ENCODE measurements around the gene CCDC188.

CCDC188 gene

DNA sequence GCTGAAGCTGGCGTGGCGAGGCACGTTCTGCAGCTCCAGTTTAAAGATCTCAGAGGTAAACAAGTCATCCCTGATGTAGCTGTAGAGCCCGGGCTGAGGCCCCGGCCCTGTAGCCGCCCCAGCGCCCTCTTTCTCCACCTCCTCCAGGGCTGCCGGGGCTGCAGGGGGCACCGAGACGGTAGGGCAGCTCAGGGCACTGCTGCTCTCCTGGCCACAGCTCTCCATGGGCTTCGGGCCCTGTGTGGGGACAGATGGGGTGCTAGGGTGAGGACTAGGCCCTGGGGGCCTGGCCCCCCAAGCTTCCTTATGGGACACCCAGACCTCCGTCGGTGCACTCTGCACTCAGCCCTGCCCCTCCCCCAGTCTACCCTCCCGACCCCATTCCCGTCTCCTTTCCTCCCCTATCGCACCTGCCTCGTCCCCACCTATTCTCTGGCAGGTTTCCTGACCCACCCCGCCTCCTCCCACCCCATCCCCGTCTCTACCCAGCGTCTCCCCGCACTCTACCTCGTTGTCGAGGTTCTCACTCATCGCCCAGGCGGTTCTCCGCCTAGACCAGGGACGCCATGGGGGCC is 34.4 kb downstream of the CCDC188 start:
- DNase-seq = no peak

DNA sequence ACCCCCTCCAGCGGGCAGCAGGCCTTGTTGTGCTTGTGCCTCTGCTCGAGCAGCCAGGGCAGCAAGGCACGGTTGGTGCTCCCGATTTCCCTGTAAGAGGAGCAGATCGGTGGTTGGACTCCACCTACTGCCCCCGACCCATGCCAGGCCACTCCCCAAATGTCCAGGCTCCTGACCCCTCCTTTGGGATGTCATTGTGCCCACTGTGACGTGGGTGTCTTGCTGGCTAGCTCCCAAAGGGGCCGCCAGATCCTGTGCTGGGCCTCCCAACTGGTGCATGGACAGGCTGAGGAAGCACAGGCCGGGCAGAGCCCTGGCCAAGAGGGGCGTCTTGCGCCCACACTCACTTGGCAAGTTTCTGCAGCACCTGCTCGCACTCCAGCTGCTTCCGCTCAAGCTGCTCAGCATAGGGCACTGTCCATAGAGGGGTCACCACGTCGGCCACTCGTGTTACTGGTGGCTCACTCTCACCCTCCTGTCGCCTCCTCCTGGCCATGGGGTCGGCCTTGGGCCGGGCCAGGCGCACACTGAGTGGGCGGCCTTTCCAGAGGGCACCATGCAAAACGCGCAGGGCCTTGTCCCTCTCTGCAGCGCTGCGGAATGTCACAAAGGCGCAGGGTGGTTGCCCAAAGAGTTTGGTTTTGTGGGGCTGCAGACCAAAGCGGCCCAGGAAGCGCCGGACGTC is 35.0 kb downstream of the CCDC188 start, which contains the start of gene RANBP1:
Gene RANBP1 (plus strand): TSS at position 414 of the 685 bp plus-strand sequence. CDS start 81 bp downstream, at position 495.
- no peak for DNase-seq

DNA sequence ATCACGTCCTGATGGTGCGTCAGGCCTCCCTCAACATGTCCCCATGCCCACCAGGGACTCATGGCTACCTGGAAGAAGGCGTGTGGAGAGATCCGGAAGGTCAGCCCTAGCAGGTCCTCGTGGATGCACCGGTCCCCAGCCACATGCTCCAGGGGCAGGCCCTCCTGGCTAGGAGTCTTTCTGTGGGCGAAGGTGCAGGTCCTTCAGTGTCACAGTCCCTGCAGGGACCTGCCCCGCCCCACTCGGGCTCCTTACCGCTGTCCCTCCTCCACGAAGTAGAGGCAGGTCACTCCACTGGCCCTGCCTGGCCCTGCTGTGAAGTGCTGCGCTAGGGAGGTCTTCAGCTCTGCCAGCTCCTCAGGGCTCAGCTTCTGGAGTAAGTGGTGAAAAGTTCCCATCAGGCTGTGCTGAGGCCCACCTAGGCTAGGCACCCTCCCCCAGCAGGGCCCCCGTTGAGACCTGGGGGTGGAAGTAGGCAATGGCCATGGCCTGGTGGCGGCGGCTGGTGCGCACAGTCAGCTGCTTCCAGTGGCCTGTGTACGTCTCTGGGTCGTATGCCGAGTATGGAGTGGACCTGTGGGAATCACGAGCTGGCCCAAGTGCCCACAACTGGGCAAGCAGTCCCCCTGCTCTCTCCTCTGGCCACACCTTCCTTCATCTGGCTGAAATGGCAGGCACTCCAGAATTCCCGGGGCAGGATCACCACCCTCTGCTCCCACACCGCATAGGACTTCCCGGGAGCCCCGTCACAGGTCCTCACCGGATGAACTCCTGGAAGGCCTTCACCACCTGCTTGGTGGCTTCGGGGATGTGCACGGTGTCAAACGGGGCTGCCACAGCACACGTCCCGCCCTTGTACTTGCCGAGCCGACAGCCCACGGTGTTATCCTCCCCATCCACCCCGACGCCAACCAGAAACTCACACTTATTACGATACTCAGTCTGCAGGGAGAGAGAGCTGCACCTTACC is 36.1 kb downstream of the CCDC188 start:
- DNase-seq = no peak

DNA sequence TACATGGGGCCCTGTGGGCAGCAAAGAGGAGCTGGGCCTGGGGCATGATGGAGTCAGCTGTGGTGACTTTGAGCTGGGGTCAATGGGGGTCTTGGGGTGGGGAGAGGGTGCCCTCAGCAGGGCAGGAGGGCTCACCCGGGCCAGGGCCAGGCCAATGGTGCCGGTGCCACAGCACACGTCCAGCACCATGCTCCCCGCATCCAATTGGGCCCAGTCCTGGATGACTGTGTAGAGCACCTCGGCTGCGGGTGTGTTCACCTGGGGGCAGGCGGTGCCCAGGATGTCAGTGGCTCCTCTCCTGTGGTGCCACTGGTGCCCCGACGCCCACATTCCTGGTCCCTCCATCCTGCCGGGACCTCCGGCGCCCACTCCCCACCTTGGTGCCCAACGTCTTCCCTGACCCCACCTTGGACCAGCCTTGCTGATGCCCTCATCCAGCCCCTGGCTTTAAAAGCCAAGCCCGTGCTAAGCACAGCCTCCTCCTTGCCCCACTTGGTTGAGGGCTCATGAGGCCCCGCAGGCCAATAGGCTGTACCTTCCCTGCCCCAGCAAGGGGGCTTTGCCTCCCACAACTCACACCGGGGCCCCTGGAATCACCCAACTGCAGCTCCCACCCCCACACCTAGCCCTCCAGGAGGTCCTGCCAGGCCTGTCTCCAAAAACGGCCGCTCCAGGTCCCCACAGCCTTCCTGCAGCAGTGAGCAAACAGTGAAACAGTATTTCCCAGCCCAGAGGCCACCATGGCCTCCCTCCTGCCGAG is 37.1 kb downstream of the CCDC188 start:
- no peak for DNase-seq

DNA sequence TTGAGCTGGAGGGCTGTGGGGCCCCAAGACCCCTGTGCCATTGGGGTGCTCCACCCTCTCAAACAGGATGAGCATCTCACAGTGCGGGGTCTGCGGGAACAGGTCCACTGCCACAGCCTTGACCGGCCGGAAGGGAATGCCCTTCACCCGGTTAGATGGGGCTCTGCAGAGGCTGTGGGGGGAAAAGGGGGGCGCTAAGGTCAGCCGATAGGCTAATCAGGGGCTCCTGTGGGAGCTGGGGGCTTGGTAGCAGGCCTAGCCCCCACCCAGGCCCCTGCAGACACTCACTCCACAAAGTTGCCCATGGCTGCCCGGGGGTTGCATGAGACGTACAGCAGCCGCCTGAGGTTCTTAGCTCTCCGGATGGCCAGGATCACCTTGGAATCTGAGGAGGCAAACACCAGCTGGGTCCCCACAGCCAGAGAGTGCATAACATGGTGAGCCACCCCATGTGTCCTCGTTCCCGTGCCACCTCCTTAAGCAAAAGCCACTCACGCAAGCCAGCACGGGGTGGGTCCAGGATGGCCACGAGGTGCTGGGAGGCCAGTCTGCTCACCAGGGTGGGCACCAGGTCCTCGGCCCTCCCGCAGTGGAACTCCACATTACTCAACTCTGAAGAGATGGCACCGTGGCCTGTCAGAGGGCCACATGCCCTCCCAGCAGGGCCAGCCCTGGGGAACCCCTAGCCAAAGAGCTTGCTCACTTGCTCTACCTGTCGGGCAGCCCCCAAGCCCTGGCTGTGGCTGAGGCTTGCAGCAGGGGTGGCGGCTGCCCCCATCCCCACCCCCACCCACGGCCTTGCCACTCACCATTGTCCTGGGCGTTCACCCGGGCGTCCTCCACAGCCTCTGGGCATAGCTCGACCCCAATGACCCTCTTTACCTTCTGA is 38.0 kb downstream of the CCDC188 start:
- DNase-seq = no peak

DNA sequence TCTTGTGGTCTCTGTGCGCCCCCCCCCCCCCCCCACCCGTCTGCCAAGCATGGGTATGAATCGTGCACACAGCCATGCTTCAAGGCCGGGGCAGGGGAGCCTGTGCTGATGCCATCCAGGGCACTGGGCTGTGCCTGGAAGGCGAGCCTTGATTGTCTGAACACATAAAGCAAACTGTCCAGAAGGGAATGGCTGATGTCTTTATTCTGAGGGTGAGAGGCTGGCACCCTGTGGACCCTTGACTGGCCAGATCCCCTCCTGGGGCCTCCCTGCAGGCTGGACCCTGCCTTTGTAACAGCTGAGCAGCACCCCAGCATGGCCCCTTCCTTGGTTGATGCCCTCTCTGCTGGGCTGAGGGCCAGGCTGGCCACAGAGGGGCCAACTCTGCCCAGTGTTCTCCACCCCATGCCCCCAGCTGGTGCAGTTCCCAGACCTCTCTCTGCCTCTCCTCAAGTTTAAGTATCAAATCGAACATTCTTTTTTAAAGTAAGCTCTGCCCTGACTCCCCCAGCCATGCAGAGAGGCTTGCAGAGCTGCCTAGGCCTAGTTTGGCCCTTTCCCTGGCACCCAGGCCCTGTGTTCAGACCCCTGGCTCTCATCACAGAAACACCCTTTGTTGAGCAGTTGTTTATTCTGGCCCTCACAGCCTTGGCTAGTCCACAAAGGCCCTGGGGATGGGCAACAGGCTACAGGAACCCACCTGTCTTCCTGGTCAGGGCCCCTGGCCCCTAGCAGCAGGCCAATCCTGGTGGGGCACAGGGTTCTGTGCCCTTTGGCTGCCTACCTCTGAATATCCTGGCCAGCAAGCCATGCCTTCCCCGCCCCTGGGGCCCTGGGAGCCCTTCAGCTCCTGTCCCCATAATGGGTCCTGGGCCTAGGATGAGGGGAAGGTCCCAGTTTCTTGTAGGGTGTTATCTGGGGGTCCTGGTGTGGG is 38.9 kb downstream of the CCDC188 start:
- DNase-seq = no peak

DNA sequence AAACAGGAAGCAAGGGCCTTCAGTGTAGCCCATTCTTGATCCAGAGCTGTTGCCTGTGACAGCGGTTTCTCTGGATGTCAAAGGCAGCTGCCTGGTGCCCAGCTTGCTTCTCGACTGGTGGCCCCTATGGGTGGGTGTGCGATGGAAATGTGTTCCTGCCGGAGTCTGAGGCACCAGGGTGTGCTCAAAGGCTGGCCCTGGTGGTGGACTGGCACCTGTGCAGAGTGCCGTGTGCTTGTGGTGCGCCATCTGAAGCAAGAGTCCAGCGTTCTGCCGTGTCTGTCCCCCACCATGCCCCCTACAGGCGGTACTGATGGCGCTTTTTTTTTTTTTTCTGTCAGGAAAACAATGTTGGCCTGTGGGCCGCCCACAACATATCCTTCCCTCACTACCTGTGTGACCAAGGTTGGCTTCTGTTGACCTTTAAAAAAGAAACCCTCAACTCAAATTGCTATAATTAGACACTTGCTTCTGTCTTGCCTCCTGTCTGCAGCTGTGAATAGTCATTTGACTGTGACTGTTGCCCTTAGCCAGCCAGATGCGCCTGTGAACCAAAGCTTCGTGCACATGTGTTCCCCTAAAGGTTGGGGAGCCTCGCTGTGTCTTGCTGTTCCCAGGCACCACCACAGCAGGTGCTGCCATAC is 39.7 kb downstream of the CCDC188 start:
- no peak for DNase-seq

DNA sequence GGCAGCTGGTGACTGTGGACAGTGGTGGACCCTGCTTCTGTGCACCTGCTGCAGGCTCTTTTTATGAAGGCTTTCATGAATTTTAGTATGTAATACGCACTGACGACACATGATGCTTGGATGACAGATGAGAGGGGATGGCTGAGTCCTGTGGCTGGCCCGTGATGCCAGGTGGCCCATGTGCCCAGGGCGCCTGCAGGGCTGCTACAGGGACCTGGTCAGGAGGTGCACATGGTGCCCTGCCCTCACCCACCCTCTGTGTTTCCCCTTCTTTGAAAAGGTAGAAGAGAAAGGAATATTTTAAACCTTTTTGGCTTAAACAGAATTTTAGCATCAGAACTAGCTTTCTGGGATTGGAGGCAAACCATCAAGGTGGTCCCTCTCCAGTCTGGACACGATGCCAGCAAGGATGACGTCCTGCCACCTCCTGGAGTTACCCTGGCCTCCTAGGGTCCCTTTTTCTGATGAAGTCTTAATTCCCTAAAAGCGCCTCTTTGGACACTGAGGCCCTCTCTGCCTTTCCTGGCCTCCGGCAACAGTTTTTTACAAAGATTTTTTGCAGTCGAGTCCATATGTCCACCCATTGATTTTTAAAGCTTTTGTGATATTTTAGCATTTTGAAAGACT is 40.4 kb downstream of the CCDC188 start:
- no peak for DNase-seq

DNA sequence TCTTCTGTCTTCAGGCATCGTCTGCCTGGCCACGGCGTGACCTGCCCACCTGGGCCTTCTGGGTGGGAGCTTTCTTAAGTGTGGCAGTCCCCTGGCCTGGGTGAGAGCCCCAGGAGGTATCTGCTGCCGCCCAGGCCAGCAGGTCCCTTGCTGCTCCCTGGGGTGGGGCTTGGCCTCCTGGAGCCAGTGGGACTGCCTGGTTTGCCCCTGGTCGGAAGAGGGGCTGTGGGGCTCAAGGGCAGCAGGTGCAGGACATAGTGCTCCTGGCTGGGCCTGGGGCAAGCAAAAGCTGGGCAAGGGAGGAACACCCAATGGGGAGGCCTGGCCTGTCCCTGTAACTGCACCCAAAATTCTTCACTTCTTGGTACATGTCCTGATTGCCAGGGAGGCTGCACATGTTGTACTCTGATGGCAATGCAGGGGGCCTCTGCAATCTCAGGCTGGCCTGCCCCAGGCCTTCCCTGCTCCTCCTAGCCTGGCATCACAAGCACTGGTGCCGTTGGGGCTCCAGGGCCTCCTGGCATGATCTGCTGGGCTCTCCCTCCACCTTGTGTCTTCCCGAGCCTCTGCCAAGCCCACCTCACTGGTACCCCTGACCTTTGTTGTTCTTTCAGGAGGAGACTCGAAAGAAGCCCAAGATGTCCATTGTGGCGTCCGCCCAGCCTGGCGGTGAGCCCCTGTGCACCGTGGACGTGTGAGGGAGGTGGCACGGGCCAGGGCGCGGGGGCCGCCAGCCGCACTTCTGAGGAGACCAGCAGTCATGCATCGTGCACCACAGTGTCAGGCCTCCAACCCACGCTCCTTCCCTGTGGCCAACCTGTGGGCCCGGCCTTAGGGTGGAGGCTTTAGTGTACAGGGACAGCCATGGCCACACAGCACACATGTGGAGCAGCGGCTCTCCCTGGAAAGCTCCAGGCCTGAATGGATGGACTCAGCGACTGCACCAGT is 41.2 kb downstream of the CCDC188 start:
- DNase-seq = no peak

DNA sequence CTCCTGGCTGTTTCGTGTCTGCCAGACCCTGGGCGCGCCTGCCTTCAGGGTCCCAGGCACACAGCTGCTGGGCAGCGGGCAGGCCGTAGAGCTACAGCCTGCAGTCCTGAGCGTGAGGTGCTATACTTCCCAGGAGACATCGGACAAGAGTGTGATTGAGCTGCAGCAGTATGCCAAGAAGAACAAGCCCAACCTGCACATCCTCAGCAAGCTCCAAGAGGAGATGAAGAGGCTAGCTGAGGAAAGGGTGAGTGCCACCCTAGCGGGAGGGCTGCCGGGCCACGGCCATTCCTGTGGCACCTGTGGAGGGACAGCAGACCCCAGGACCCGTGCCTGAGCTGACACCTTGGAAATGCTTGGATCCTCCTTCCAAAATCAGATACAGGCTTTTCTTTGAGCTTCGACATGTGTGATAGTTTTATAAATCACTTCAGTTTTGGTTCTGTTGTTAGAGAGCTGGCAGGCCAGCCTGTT is 42.1 kb downstream of the CCDC188 start:
- DNase-seq = no peak

DNA sequence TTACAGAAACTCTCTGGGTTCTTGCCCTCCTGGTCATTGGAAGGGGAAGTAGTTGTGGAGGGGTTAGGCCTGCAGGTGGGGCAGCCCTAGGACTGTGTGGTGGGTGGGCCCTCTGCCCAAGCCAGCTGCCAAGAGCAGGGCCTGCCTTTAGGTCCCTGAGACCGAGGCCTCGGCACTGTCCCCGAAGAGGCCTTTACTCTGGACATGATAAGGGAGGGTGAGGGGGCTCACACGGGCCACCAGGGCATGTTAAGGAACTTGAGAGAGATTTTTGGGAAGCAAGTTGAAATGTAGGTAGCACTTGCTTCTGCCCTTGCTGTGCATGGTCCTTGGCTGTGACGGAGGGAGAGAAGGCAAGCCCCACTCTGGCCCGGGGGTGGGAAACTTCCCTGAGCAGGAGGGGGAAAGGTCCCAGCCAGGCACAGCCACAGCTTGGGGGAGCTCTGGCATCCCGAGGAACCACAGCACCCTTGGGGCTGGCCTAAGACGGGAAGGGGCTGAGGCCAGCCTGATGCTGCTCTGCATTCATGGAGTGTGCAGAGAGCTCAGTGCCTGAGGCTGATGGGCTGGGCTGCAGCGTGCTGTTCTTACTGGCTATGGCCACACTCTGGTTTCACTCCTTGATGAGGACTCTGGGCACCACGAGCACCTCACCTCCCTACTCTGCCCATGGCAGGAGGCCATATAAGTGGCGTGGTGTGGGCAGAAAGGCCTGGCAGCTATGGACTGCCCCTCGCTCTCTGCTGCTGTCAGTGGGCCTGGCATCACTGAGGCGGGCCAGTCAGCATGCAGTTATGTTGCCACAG is 42.7 kb downstream of the CCDC188 start:
- DNase-seq = no peak

DNA sequence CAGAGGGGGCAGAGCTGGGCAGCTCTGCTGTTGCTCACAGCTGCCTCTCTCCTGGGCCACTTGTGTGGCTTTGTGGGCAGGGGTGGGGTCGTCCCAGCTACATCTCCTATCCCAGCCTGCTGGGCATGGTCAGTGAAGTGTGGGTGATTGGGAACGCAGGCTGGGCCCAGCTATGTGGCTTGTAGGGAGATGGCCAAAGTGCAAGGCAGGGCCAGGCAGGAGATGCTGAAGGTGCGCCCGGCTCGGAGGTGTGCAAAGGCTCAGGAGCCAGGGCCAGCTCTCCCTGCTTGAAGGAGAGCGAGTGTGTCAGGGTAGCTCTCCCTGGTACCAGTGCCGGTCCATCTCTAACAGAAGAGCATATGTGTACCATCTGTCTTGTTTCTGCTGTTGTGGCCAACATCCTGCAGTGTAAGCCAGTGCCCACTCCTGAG is 43.4 kb downstream of the CCDC188 start:
- DNase-seq = no peak

DNA sequence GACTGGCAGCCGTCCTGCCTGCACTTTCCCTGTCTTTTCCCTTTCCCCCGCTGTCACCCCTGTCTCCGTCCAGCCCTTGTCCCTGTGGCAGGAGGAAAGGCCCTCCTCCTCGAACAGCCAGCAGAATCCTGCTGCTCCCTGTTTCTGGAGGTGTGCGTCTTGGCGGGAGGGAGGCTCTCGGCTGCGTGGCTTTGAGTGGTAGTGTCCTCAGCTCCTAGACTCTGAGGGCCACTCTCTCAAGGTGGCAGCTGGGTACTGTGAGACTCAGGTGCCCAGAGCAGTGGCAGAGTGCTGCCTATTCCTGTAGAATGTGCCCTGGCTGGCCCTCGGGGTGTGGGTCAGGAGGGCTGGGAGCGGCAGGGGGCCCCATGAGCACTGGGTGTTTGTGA is 44.0 kb downstream of the CCDC188 start:
- no peak for DNase-seq

DNA sequence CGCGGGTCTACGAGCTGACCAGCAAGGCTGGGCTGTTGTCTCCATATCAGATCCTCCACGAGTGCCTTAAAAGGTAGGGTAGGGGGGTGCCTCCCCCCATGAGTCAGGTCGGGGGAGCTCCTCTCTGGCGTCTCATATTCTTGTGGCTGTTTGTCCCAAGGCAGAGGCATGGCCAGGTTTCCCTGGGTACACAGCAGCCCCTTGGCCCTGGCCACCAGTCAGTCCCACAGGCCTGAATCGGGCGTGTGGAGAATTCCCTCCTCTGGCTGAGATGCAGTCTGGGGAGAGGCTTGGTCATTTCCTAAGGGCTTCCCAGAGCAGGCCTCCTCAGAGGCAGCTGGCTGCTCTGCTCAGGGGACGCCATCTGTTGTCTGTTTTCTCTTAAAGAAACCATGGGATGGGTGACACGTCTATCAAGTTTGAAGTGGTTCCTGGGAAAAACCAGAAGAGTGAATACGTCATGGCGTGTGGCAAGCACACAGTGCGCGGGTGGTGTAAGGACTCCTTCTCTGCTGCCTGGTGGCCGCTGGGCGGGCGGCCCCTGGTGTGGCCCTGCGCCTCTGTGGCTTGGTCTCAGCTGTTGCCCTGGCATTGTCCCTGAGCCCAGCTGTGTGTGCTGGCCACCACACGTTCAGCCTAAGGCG is 44.5 kb downstream of the CCDC188 start:
- no peak for DNase-seq

DNA sequence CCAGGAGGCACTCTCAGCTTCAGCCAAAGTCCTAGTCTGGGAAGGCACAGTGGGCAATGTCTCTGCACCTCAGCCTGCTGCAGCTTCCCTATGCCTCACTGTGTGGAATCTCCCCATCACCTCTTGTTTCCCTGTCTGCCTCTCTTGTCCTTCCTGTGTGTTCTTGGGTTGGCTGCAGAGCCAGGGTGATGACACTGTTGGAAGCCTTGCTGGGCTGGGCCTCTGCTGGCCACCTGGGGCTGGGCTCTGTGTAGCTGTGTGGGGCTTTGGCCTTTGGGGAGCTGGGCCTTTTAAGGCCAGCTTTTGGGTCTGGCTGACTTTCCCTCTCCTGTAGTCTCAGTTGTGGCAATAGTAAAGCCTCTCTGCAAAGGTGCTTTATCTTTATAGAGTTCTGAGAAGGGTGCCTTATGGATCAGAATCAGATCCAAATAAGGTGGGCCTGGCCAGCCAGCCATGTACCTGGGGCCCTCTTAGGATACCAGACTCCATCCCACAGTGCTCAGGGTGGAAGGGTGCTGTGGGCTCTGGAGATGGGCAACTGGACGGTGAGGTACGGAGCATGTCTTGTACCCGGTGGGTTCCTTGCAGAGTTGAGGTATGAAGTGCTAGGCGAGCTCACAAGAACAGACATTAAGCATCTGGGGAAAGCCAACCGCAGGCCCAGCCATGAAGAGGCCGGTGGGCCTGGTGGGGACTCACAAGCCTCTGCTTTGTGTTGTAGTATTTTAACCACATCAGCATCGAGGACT is 45.2 kb downstream of the CCDC188 start:
- no peak for DNase-seq

DNA sequence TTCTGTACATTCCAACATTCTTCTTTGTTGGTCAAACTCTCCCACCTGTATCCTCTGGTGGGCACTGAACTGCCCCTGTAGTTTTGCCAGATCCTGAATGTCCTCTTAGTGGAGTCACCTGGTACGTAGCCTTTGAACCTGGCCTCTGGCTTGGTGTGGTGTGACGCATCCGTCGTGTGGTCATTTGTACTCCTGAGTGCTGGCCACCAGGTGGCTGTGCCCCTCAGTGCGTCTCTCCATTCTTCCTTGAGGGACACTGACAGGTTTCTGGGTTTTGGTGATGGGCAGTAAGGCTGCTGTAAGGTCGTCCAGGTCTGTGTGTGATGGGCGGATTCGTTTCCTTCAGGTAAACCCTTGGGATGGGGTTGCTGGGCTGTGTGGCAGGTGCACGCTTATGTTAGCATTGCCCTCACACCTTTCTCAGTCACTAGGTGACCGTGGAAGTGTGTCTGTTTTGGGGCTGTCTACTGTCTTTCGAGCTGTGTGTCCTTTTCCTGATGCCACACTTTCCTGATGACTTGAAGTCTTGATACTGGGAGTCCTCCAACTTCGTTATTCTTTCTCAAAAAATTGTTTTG is 48.6 kb downstream of the CCDC188 start:
- no peak for DNase-seq
